Measurements from ENCODE around the gene IFIT3.

The IFIT3 gene

DNA sequence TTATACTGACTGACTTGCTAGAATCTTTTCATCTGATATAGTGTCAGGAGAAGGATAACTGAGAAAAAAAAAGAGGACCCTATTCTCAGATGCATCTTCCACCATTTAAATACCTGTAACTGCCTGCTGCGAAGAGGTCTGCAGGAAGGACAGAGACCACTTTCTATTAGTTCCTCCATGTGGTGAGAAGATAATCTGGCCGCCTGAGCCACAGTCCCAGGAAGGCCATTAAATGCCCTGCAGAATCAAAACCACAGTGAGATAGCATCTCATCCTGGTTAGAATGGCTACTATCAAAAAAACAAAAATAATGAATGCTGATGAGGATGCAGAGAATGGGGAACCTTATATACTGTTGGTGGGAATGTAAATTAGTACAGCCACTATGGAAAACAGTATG lies 30.2 kb downstream of the IFIT3 start:
- no peak for DNase-seq

GRCh38 chr10:89360157-89360556 lies 32.4 kb downstream of the IFIT3 start:
- DNase-seq, result no peak

DNA sequence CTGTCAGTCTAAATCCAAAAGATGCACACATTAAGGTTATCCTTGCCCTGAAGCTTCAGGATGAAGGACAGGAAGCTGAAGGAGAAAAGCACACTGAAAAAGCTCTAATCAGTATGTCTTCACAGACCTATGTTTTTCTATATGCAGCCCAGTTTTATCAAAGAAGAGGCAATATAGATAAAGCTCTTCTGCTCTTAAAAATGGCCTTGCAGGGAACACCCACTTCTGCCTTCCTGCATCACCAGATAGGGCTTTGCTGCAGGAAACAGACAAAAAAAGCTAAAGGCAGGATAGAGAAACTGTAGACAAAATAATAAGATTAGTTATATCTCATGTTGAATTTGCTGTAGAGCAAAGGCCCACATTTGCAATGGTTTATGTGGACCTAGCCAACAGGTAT lies 35.1 kb downstream of the IFIT3 start:
- DNase-seq, result no peak

DNA sequence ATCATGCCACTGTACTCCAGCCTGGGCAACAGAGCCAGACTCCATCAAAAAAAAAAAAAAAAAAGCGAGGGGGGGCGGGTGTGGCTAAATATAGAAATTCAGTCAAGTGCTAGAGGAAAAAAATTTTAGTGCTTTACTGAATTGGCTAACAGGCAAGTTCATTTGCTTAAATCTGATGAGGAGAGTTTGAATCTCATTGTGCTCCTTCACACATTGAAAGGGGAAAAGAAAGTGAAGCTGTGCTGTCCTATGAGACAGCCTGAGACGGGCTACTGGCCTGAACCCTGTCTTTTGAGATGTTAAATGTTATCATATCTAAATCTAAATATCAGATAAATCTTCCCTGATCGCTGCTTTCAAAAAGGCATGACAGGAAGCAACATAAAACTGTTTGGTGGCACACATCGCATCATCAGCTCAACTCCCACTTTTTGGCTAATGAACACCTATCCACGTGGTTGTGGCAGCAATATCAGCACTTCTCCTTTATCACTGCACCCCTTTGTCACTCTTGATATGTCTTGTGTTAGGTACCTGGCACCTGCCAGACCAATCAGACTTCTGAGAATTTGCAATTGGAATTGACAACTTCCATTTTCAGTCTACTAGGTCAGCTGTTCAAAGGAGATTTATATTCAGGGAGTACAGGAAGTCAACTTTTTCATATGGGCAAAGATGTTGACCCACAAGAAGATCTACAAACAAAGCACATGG lies 36.1 kb downstream of the IFIT3 start:
- DNase-seq, result no peak

- DNase-seq, result no peak
Observed at GRCh38 chr10:89364531-89364930, 36.7 kb downstream of the IFIT3 start.

GRCh38 chr10:89367529-89367928 lies 39.7 kb downstream of the IFIT3 start:
- no peak for DNase-seq

DNA sequence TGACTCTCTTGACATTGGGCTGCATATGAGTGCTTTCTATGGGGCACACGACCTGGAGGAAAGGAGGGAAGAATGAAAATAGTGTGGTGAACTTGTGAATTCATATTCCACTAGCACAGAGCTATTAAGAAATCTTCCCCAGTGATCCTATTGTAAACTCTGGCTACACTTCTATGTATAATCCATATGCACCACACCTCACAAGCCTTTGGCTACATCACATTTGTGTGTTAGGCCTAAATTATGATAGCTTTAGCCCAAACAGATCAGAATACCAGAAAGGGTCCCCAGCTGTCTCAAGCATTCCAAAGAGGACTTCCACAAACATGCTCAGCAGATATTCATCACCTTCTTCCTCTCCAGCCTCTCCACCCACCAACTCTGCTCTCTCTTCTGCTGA lies 40.3 kb downstream of the IFIT3 start:
- DNase-seq, result no peak

GRCh38 chr10:89369156-89370105 lies 41.6 kb downstream of the IFIT3 start:
- DNase-seq, result peak; percentile 35

- no peak for DNase-seq
Observed at GRCh38 chr10:89371079-89371478, 43.3 kb downstream of the IFIT3 start.

DNA sequence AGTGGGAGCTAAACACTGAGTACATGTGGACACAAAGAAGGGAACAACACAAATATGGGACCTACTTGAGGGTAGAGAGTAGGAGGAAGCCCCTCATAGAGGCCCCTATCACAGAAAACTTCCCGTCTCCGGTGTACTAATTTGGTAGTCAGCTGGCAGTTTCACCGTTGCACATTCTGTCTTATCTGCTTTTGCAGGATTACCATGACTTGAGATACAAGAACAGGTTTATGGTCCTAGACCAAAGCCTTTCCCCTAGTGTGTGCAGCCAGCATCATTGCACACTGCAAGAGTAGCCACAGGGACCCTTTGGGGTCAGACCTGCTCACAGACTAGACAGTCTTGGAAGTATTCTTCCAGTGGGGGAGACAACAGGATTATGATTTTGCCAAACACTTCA lies 44.2 kb downstream of the IFIT3 start:
- DNase-seq, result no peak

DNA sequence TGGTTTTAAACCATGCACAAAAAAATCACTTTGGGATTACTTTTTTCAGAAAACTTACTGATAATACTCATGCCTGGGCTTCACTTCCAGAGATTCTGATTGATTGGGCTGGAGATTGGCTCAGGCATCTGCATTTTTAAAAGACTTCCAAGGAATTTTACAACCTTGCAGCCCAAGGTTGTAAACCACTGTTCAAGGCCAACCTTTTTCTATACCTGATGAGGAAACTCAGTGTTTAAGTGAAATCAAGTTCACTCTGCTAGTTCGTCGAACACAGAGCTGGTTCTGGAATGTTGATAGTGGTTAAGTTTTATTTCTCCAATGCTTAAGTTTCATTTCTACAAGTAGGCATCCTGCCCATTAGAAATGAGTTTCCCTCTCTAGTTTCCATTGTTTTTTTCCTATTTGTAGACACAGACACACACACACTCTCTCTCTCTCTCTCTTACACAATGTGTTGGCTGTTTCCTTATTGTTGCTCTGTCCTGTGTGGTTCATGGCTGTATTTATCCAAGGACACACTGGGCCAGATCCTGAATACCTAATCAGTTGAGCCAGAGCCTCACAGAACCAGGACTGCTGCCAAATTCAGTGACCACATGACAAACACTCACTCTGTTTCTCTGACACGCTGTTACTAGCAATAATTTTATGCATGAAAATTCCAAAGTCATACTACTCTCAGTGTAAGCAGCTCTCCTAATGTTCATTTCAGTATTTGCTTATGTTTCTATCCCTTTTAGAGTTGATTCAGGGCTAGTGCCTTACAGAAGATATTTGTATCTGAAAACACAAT lies 46.3 kb downstream of the IFIT3 start:
- no peak for DNase-seq

DNA sequence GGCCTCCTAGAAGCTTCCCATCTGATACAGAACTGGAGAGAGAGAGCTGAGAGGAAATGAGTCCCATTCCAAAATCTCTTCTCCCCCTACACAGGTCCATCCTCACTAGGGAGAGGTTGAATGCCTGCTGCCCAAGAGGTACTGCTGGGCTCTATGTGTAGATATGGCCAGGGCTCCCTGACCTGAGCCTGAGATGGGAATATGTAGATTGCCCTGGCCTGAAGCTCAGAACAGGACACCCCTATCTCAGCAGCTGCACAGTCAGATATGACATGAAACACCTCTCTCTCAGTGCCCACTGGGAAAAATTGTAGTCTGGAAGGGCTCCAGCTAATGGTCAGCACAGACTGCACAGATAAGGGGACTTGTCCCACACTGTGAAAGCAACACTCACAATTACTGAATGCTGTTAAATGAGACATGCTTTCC lies 46.9 kb downstream of the IFIT3 start:
- DNase-seq, result no peak

DNA sequence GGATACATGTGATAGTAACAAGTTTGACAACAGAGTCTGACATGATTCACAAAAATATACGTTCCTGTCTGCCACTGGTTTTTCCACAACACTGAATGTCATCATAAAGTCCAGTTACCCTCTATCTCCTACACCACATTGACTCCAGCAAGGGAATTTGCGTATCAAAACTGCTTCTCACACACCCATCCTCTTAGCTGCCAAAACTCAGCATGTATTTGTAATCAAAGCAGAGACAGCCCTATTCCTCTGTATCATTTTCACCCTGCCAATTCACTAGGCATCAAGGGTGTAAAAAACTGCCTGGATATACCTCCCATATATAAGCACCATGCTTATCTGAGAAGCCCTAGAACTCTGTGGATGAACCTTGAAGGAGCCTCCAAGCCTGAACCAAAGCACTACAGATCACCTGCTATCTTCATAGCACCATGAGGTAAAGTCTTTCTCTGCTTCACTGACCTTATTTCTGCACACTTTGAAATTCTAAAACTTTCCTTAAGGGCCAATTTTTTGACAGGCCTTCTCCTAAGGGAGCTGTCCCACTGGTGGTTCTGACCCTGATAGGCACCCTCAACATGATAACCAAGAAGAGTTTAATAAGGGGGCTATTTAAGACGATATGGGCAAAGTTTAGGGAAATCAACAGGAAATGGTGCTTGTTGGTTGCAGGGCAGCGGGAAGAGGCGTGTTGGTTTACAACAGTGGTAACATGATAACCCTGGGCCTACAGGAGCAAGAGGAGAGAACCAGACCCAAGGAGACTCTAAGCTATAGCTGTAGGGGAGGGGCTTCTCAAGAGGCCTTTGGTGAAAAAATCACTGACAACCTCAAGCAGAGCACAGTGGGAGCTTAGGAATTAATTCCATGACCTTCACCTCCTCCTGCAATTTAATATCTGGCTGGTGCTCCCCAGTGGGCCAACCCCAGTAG lies 50.2 kb downstream of the IFIT3 start, which contains the start of gene IFIT1B:
TSS of gene IFIT1B (plus strand) at position 352 of the 933 bp plus-strand sequence. CDS start at position 432, 80 bp downstream.
- DNase-seq, result no peak

- DNase-seq, result no peak
Observed at GRCh38 chr10:89379103-89379502, 51.3 kb downstream of the IFIT3 start.

DNA sequence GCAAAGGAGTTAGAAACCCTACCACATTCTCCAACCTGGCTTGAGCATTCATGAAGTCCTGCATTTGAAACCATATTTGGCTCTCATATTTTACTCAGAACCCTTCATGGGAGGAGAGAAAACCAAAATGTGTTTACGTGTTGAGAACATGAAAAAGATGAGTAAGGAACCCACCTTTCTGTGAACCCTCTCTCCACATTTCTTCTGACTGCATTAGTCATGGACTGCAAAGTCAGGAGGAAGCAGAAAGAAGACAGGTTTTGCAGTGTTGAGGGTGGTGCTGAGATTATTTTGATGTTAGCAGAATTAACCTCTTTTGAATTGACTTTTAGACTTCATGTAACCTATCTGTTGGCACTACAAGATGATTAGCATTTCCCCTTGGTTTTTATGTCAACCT lies 55.0 kb downstream of the IFIT3 start:
- no peak for DNase-seq

GRCh38 chr10:89384474-89385340 lies 56.9 kb downstream of the IFIT3 start:
- DNase-seq, result no peak

DNA sequence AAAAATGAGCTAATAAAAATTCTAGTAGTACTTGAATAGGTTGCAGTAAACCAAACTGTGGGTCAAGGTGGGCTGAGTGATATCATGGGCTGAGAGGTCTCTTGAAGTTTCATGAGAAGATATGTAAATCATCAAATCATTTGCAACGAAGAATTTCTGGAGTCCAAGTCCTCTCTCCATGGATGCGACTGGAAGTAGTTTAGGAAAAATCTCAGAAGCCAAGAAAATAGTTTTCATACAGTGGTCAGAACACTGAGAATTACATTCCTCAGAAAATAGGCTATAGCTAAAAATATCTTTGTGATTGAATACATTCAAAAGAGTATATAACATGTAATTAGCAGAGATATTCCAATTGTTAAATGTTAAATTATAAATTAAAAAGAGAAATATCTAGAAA lies 61.0 kb downstream of the IFIT3 start:
- DNase-seq, result no peak

- DNase-seq, result no peak
Observed at GRCh38 chr10:89389254-89389653, 61.5 kb downstream of the IFIT3 start.
